IMR-90 (cell line): ENCODE results near the gene BTAF1. TPM values are rescaled to one million over a fixed set of nuclear protein-coding genes. Genes with fewer than 3 reads are reported as not detected.
A peak's percentile ranks its signal among the peaks of the same experiment; 100 is the strongest.

Experiments used
- ATAC-seq: fragments of 200-7000 bp; cut with Tn5 transposase; 2 replicates; pipeline ENCODE4 v1.9.1; 2020; ENCODE audit warnings: low read depth, mild to moderate bottlenecking, moderate library complexity
- BruUV-seq: library from RNA; stranded (reverse); fragments of 400-500 nt; replicated peaks from 2 replicates; lab custom pipeline; 2021; lab: Mats Ljungman, UMichigan
- CTCF ChIA-PET: fragments of 300-600 bp; formaldehyde crosslinking; extraction: SDS; loops from one replicate; lab custom pipeline; 2021; ENCODE audit warnings: antibody characterized with exemption; lab: Yijun Ruan, JAX
- POLR2A ChIA-PET: fragments of 300-600 bp; sonication (Branson Sonifier 250); formaldehyde crosslinking; loops from one replicate; lab custom pipeline; 2022; ENCODE audit warnings: antibody characterized with exemption; ENCODE audit not compliant: unreplicated experiment; lab: Charles Lee
- DNase-seq: peaks from one replicate; pipeline ENCODE4 v3.0.0; 2013
- H2AFZ ChIP-seq: replicated peaks from 2 replicates; pipeline ENCODE3; 2013; ENCODE audit warnings: low read length, mild to moderate bottlenecking; ENCODE audit not compliant: poor library complexity
- H2AK5ac ChIP-seq: 2 replicates; pipeline ENCODE4 v1.6.1; 2013; ENCODE audit warnings: low read depth, low read length, inconsistent platforms
- H2AK9ac ChIP-seq: replicated peaks from 2 replicates; pipeline ENCODE3; 2013; ENCODE audit warnings: mild to moderate bottlenecking, low read depth, low read length, moderate library complexity; ENCODE audit not compliant: poor library complexity
- H2BK120ac ChIP-seq: 2 replicates; pipeline ENCODE4 v1.6.1; 2013; ENCODE audit warnings: low read depth, low read length, inconsistent platforms
- H2BK15ac ChIP-seq: 3 replicates; pipeline ENCODE4 v1.6.1; 2013; ENCODE audit warnings: low read depth, low read length, inconsistent platforms
- H2BK20ac ChIP-seq: 2 replicates; pipeline ENCODE4 v1.6.1; 2013; ENCODE audit warnings: low read depth, mild to moderate bottlenecking, inconsistent platforms, low read length, moderate library complexity
- H2BK5ac ChIP-seq: 2 replicates; pipeline ENCODE4 v1.6.1; 2013; ENCODE audit warnings: mild to moderate bottlenecking, low read depth, low read length, inconsistent platforms; ENCODE audit not compliant: poor library complexity, severe bottlenecking
- H3K14ac ChIP-seq: replicated peaks from 2 replicates; pipeline ENCODE4 v1.6.1; 2013; ENCODE audit warnings: low read depth, low read length, inconsistent platforms
- H3K18ac ChIP-seq: 2 replicates; pipeline ENCODE4 v1.6.1; 2013; ENCODE audit warnings: low read depth, low read length, control low read depth
- H3K23ac ChIP-seq: 2 replicates; pipeline ENCODE4 v1.6.1; 2013; ENCODE audit warnings: low read depth, low read length, inconsistent platforms
- H3K27ac ChIP-seq: 2 replicates; pipeline ENCODE4 v1.5.1; 2013; ENCODE audit warnings: mild to moderate bottlenecking, control low read depth, low read length; ENCODE audit not compliant: insufficient read depth
- H3K27me3 ChIP-seq: 2 replicates; pipeline ENCODE4 v1.6.1; 2013; ENCODE audit warnings: low read length; ENCODE audit not compliant: control insufficient read depth, insufficient read depth
- H3K36me3 ChIP-seq: 2 replicates; pipeline ENCODE4 v1.6.1; 2013; ENCODE audit warnings: low read length, mixed read lengths; ENCODE audit not compliant: control insufficient read depth, insufficient read depth
- H3K4ac ChIP-seq: 2 replicates; pipeline ENCODE4 v1.6.1; 2013; ENCODE audit warnings: low read depth, low read length, inconsistent platforms
- H3K4me1 ChIP-seq: 2 replicates; pipeline ENCODE4 v1.6.1; 2013; ENCODE audit warnings: low read length, mixed read lengths; ENCODE audit not compliant: control insufficient read depth, insufficient read depth
- H3K4me2 ChIP-seq: 2 replicates; pipeline ENCODE4 v1.6.1; 2013; ENCODE audit warnings: low read depth, mild to moderate bottlenecking, control low read depth, low read length, moderate library complexity
- H3K4me3 ChIP-seq: 2 replicates; pipeline ENCODE4 v1.5.1; 2013; ENCODE audit warnings: low read depth, mild to moderate bottlenecking, control low read depth, low read length, moderate library complexity; ENCODE audit not compliant: insufficient read depth
- H3K56ac ChIP-seq: 2 replicates; pipeline ENCODE4 v1.6.1; 2013; ENCODE audit warnings: low read length, inconsistent platforms; ENCODE audit not compliant: insufficient read depth; ENCODE audit errors: extremely low read depth
- H3K79me1 ChIP-seq, 2 experiments: 2 replicates each; pipeline ENCODE4 v1.6.1; 2013; ENCODE audit warnings: low read length in 2 of 2, inconsistent platforms in 1 of 2, low read depth in 1 of 2
- H3K9ac ChIP-seq: 2 replicates; pipeline ENCODE4 v1.6.1; 2013; ENCODE audit warnings: low read depth, low read length, control low read depth
- H3K9me1 ChIP-seq: 2 replicates; pipeline ENCODE4 v1.6.1; 2013; ENCODE audit warnings: low read length, inconsistent platforms; ENCODE audit not compliant: insufficient read depth
- H3K9me3 ChIP-seq: 2 replicates; pipeline ENCODE4 v1.6.1; 2013; ENCODE audit warnings: low read length; ENCODE audit not compliant: control insufficient read depth, insufficient read depth
- H4K20me1 ChIP-seq: 2 replicates; pipeline ENCODE4 v1.6.1; 2013; ENCODE audit warnings: low read length, inconsistent platforms; ENCODE audit not compliant: insufficient read depth
- H4K5ac ChIP-seq: 2 replicates; pipeline ENCODE4 v1.6.1; 2013; ENCODE audit warnings: mild to moderate bottlenecking, low read depth, low read length, control low read depth
- H4K8ac ChIP-seq, 2 experiments: 2 replicates each; pipeline ENCODE4 v1.6.1; 2013; ENCODE audit warnings: low read depth in 2 of 2, low read length in 2 of 2, control low read depth in 1 of 2, inconsistent platforms in 1 of 2
- H4K91ac ChIP-seq: 2 replicates; pipeline ENCODE4 v1.6.1; 2013; ENCODE audit warnings: low read depth, low read length, inconsistent platforms; ENCODE audit not compliant: insufficient read depth
- BHLHE40 ChIP-seq: fragments of 150-350 bp; IDR thresholded peaks from 2 replicates; pipeline ENCODE4 v1.6.1; 2016; ENCODE audit warnings: mild to moderate bottlenecking, low read depth, low read length
- MAFK ChIP-seq: IDR thresholded peaks from 2 replicates; pipeline ENCODE4 v1.6.1; 2012; ENCODE audit warnings: low read depth, low read length, improper control_type of control experiment
- WGBS, 2 experiments: methylation state at CpG; one replicate each; pipeline versions ENCODE4 v1.1.5 to v1.1.7; 2013; ENCODE audit warnings: missing lambda C conversion rate in 2 of 2; ENCODE audit not compliant: insufficient read length in 1 of 2; ENCODE audit errors: extremely low coverage in 2 of 2; 5-methylcytosine and 5-hydroxymethylcytosine counted together
- dilution Hi-C: fragments of 300-500 bp; cut with HindIII; formaldehyde crosslinking; loops from one replicate; pipeline ENCODE4 v1.14.3; 2018; ENCODE audit warnings: low sequenced_read_pairs; ENCODE audit not compliant: unreplicated experiment
- in situ Hi-C: fragments of 300-500 bp; cut with MboI; formaldehyde crosslinking; loops from 3 replicates; pipeline ENCODE4 v1.14.3; 2019; ENCODE audit warnings: low sequenced_read_pairs, inconsistent platforms, mixed read lengths
- intact Hi-C: fragments of 100-400 bp; cut with micrococcal nuclease; formaldehyde crosslinking; loops from 2 replicates; pipeline ENCODE4 v1.10.0; 2022
- polyA plus RNA-seq, 3 experiments: library from polyadenylated mRNA; depleted of rRNA; stranded (reverse); fragments of >200 nt; gene quantifications; 2 replicates each; pipeline ENCODE4 v1.2.3, GENCODE V29; 2012; ENCODE audit warnings: low replicate concordance in 1 of 3
- total RNA-seq: library from RNA; depleted of rRNA; stranded (reverse); fragments of >200 nt; gene quantifications from 2 replicates; pipeline ENCODE4 v1.2.3, GENCODE V29; 2012

BTAF1 gene
- total and polyA plus RNA-seq, 2 of the 4 experiments (the other 2 are of a cell fraction): 15.0 to 42.3 TPM

- H2BK5ac ChIP-seq: no peak overlapping the region
- no peak overlapping the region for H3K4ac ChIP-seq
- H4K20me1 ChIP-seq: no peaks in the 10 kb centered on the region
- no peaks in the 10 kb centered on the region for H3K36me3 ChIP-seq
- BruUV-seq: no TSS peak
- no peak overlapping the region for H3K9ac ChIP-seq
- H3K14ac ChIP-seq: no peak overlapping the region
- H3K27me3 ChIP-seq: peaks cover 2% of the 10 kb centered on the region; the same call in 1 of the 2 replicates
- H2AK9ac ChIP-seq: no peak overlapping the region
- no peak overlapping the region for H2AK5ac ChIP-seq
- H3K79me1 ChIP-seq: peaks cover 7 to 9% of the 10 kb centered on the region in 2 experiments; a peak in 2 of 4 replicates
- CTCF ChIA-PET: no interaction called here
- WGBS, 2 experiments: no CpG with 5 or more reads among the region's 4 CpGs
- H2BK120ac ChIP-seq: no peak overlapping the region
- dilution Hi-C loops (no loop called here), intact Hi-C loops (loop anchor here (5.0 to 10.0 kb wide), 3 partner anchors 416 to 1028 kb away; no protein-coding TSS in a partner anchor), in situ Hi-C loops (loop anchor here (10.0 to 25.0 kb wide), 3 partner anchors 523 to 998 kb away; partner anchors contain the start of gene ANKRD1)
- H4K91ac ChIP-seq: no peak overlapping the region
- H2BK20ac ChIP-seq: no peak overlapping the region
- H3K9me3 ChIP-seq: no peaks in the 10 kb centered on the region
- H3K4me1 ChIP-seq: no peaks in the 10 kb centered on the region
- no peak overlapping the region for H3K56ac ChIP-seq
- H3K23ac ChIP-seq: no peak overlapping the region
- no peak overlapping the region for H3K4me2 ChIP-seq
- no peak overlapping the region for H3K4me3 ChIP-seq
- POLR2A ChIA-PET: no interaction called here
- H3K9me1 ChIP-seq: no peaks in the 10 kb centered on the region
- H3K18ac ChIP-seq: no peak overlapping the region
- TF ChIP-seq BHLHE40 (no peak), MAFK (peak; percentile 69)
- ATAC-seq (no peak), DNase-seq (no peak)
- no peak overlapping the region for H2BK15ac ChIP-seq
- H4K5ac ChIP-seq: no peak overlapping the region
- no peak overlapping the region for H2AFZ ChIP-seq
- H4K8ac ChIP-seq: no peak overlapping the region
- H3K27ac ChIP-seq: no peak overlapping the region
These were observed 13.1 kb upstream of the BTAF1 start for GRCh38 chr10:91910467-91910866.
